Mesothelial cell of epicardium (in vitro differentiated cells): ENCODE measurements around the gene GSTK1. TPM values are rescaled to one million over a fixed set of nuclear protein-coding genes. Genes with fewer than 3 reads are reported as not detected.

Source experiments
- DNase-seq, 2 experiments: peaks; one replicate each; pipeline ENCODE4 v3.0.0; 2021; ENCODE audit warnings: low spot score in 2 of 2; ENCODE audit not compliant: unreplicated experiment in 2 of 2
- H3K27ac Mint-ChIP-seq: 2 replicates; pipeline ENCODE4 v1.8.0; 2021; ENCODE audit warnings: mixed read lengths
- H3K27me3 Mint-ChIP-seq: 2 replicates; pipeline ENCODE4 v1.8.0; 2021; ENCODE audit warnings: low read depth, mixed read lengths
- H3K36me3 Mint-ChIP-seq: 2 replicates; pipeline ENCODE4 v1.8.0; 2021; ENCODE audit warnings: mixed read lengths
- H3K4me1 Mint-ChIP-seq: 2 replicates; pipeline ENCODE4 v1.8.0; 2021; ENCODE audit warnings: mixed read lengths
- H3K4me3 Mint-ChIP-seq: 2 replicates; pipeline ENCODE4 v1.8.0; 2021; ENCODE audit warnings: mild to moderate bottlenecking, moderate library complexity, mixed read lengths
- H3K9me3 Mint-ChIP-seq: 2 replicates; pipeline ENCODE4 v1.8.0; 2021; ENCODE audit warnings: mixed read lengths
- CTCF ChIP-seq: fragments of 200-600 bp; sonication (generic); IDR thresholded peaks from one replicate; pipeline ENCODE4 v1.5.0; 2021; ENCODE audit warnings: antibody characterized with exemption; ENCODE audit not compliant: unreplicated experiment
- total RNA-seq: library from RNA; stranded (reverse); gene quantifications from 3 replicates; pipeline ENCODE4 v1.2.1, GENCODE V29; 2021

Gene GSTK1
- total RNA-seq, 1 donor from 2014 or later, result 86.7 TPM

GRCh38 chr7:143240291-143241168, 22.7 kb upstream of the GSTK1 start:
- peak in 1 of 2 experiments; percentile 65 for DNase-seq
- Mint-ChIP-seq H3K4me1 (peaks cover 15% of the 10 kb centered on the region), H3K27me3 (no peaks in the 10 kb centered on the region), H3K27ac (peak overlapping the region; percentile 48), H3K36me3 (peaks cover 2% of the 10 kb centered on the region), H3K4me3 (no peak overlapping the region), H3K9me3 (peaks cover 20% of the 10 kb centered on the region)
- peak; percentile 83 for TF ChIP-seq CTCF

- no peak overlapping the region for H3K4me3 Mint-ChIP-seq
- no peaks in the 10 kb centered on the region for H3K36me3 Mint-ChIP-seq
- H3K4me1 Mint-ChIP-seq, result peaks cover 15% of the 10 kb centered on the region
- no peak for TF ChIP-seq CTCF
- DNase-seq, result no peak
- H3K9me3 Mint-ChIP-seq, result peaks cover 2% of the 10 kb centered on the region
- no peaks in the 10 kb centered on the region for H3K27me3 Mint-ChIP-seq
- no peak overlapping the region for H3K27ac Mint-ChIP-seq
These were observed 20.9 kb upstream of the GSTK1 start for GRCh38 chr7:143242306-143242705.

GRCh38 chr7:143243111-143243510, 20.1 kb upstream of the GSTK1 start:
- DNase-seq, result no peak
- no peaks in the 10 kb centered on the region for H3K9me3 Mint-ChIP-seq
- no peak overlapping the region for H3K4me3 Mint-ChIP-seq
- no peak overlapping the region for H3K27ac Mint-ChIP-seq
- no peaks in the 10 kb centered on the region for H3K27me3 Mint-ChIP-seq
- peaks cover 15% of the 10 kb centered on the region for H3K4me1 Mint-ChIP-seq
- no peaks in the 10 kb centered on the region for H3K36me3 Mint-ChIP-seq
- no peak for TF ChIP-seq CTCF

- H3K9me3 Mint-ChIP-seq, result no peaks in the 10 kb centered on the region
- no peaks in the 10 kb centered on the region for H3K27me3 Mint-ChIP-seq
- peaks cover 15% of the 10 kb centered on the region for H3K4me1 Mint-ChIP-seq
- no peak overlapping the region for H3K27ac Mint-ChIP-seq
- DNase-seq, result no peak
- H3K36me3 Mint-ChIP-seq, result no peaks in the 10 kb centered on the region
- H3K4me3 Mint-ChIP-seq, result no peak overlapping the region
- TF ChIP-seq CTCF, result no peak
These were observed 19.6 kb upstream of the GSTK1 start for GRCh38 chr7:143243614-143244013.

- no peak overlapping the region for H3K27ac Mint-ChIP-seq
- H3K4me3 Mint-ChIP-seq, result no peak overlapping the region
- peaks cover 15% of the 10 kb centered on the region for H3K4me1 Mint-ChIP-seq
- no peaks in the 10 kb centered on the region for H3K36me3 Mint-ChIP-seq
- no peak for DNase-seq
- TF ChIP-seq CTCF, result no peak
- no peaks in the 10 kb centered on the region for H3K27me3 Mint-ChIP-seq
- no peaks in the 10 kb centered on the region for H3K9me3 Mint-ChIP-seq
These were observed 18.9 kb upstream of the GSTK1 start for GRCh38 chr7:143244321-143244720.
